Keratinocyte (primary cell): ENCODE results near the gene ANKHD1. TPM values are rescaled to one million over a fixed set of nuclear protein-coding genes. Genes with fewer than 3 reads are reported as not detected.

Experiments used
- DNase-seq: peaks from one replicate; pipeline ENCODE4 v3.0.0-alpha.2; 2011; ENCODE audit warnings: low read depth, missing footprints, low spot score
- FAIRE-seq: peaks from 2 replicates; lab custom pipeline; 2011; peaks lifted over from hg19 to GRCh38; lab: Jason Lieb, UNC
- H2AFZ ChIP-seq: 2 replicates; pipeline ENCODE4 v1.6.0; 2012; ENCODE audit warnings: low read length, control low read depth, inconsistent platforms; ENCODE audit not compliant: control insufficient read depth
- H3K27ac ChIP-seq: 2 replicates; pipeline ENCODE4 v1.5.1; 2011; ENCODE audit warnings: low read length; ENCODE audit not compliant: control insufficient read depth, insufficient read depth
- H3K27me3 ChIP-seq: 3 replicates; pipeline ENCODE4 v1.6.0; 2011; ENCODE audit warnings: low read length; ENCODE audit not compliant: control insufficient read depth, insufficient read depth; ENCODE audit errors: extremely low read depth
- H3K36me3 ChIP-seq, 2 experiments: 2 replicates in 1 of 2; 3 replicates in 1 of 2; pipeline ENCODE4 v1.5.1; 2011; ENCODE audit warnings: low read length in 2 of 2, mild to moderate bottlenecking in 1 of 2; ENCODE audit not compliant: control insufficient read depth in 2 of 2, insufficient read depth in 2 of 2; ENCODE audit errors: extremely low read depth in 1 of 2
- H3K4me1 ChIP-seq: 3 replicates; pipeline ENCODE4 v1.5.1; 2011; ENCODE audit warnings: low read length; ENCODE audit not compliant: control insufficient read depth, insufficient read depth; ENCODE audit errors: extremely low read depth
- H3K4me2 ChIP-seq: 3 replicates; pipeline ENCODE4 v1.6.0; 2011; ENCODE audit warnings: low read depth, low read length; ENCODE audit not compliant: control insufficient read depth, insufficient read depth; ENCODE audit errors: extremely low read depth
- H3K4me3 ChIP-seq, 3 experiments: fragments of 200-600 bp in 1 of 3; sonication (generic) in 1 of 3; 2 replicates in 2 of 3; 3 replicates in 1 of 3; pipeline ENCODE4 v1.5.1; 2011 to 2016; ENCODE audit warnings: low read length in 3 of 3, mild to moderate bottlenecking in 3 of 3, control low read depth in 2 of 3, inconsistent platforms in 1 of 3, low read depth in 1 of 3, mixed read lengths in 1 of 3, mixed run types in 1 of 3, moderate library complexity in 1 of 3; ENCODE audit not compliant: control insufficient read depth in 2 of 3, insufficient read depth in 2 of 3; ENCODE audit errors: extremely low read depth in 1 of 3
- H3K79me2 ChIP-seq: 2 replicates; pipeline ENCODE4 v1.6.0; 2012; ENCODE audit warnings: low read length; ENCODE audit not compliant: control insufficient read depth, insufficient read depth
- H3K9ac ChIP-seq: 3 replicates; pipeline ENCODE4 v1.6.0; 2011; ENCODE audit warnings: low read length; ENCODE audit not compliant: control insufficient read depth, insufficient read depth; ENCODE audit errors: extremely low read depth
- H3K9me1 ChIP-seq: 3 replicates; pipeline ENCODE4 v1.6.0; 2011; ENCODE audit warnings: low read length; ENCODE audit not compliant: control insufficient read depth, insufficient read depth; ENCODE audit errors: extremely low read depth
- H3K9me3 ChIP-seq: 2 replicates; pipeline ENCODE4 v1.5.1; 2012; ENCODE audit warnings: low read depth, low read length; ENCODE audit not compliant: control insufficient read depth
- H4K20me1 ChIP-seq: 3 replicates; pipeline ENCODE4 v1.6.0; 2011; ENCODE audit warnings: low read length; ENCODE audit not compliant: control insufficient read depth, insufficient read depth; ENCODE audit errors: extremely low read depth
- EZH2 ChIP-seq: IDR thresholded peaks from one replicate; pipeline ENCODE4 v1.6.1; 2012; ENCODE audit warnings: inconsistent platforms, mild to moderate bottlenecking, low read length, moderate library complexity
- dilution Hi-C: fragments of 300-500 bp; cut with MboI; formaldehyde crosslinking; loops from one replicate; pipeline ENCODE4 v1.7.0; 2020; ENCODE audit warnings: low sequenced_read_pairs; ENCODE audit not compliant: extremely low pct_ligation_motif_present
- polyA minus RNA-seq, 3 experiments: library from RNA; depleted of rRNA, polyadenylated mRNA; stranded (reverse); fragments of >200 nt; gene quantifications; 1 replicate in 1 of 3; 2 replicates in 1 of 3; 3 replicates in 1 of 3; pipeline ENCODE4 v1.2.3, GENCODE V29; 2011
- polyA plus RNA-seq, 5 experiments: library from polyadenylated mRNA; depleted of rRNA in 3 of 5; stranded (reverse) in 3 of 5; stranded (forward) in 1 of 5; unstranded in 1 of 5; fragments of >200 nt; gene quantifications; 1 replicate in 1 of 5; 2 replicates in 3 of 5; 3 replicates in 1 of 5; pipeline versions ENCODE4 v1.2.1 to v1.2.3, GENCODE V29; 2011 to 2012; ENCODE audit warnings: missing spikeins in 2 of 5, low read depth in 1 of 5, low replicate concordance in 1 of 5
- TF ChIP-seq, protein P1 (sequence below), 3 experiments: IDR thresholded peaks in 1 of 3; conservative IDR thresholded peaks in 1 of 3; optimal IDR thresholded peaks in 1 of 3; 2 replicates in 2 of 3; 3 replicates in 1 of 3; pipeline versions ENCODE3 to v1.5.1; 2011; ENCODE audit warnings: low read length in 3 of 3, mild to moderate bottlenecking in 3 of 3, moderate library complexity in 2 of 3, control low read depth in 1 of 3, inconsistent platforms in 1 of 3; ENCODE audit not compliant: insufficient read depth in 2 of 3; ENCODE audit errors: extremely low read depth in 1 of 3

Gene ANKHD1, protein sequence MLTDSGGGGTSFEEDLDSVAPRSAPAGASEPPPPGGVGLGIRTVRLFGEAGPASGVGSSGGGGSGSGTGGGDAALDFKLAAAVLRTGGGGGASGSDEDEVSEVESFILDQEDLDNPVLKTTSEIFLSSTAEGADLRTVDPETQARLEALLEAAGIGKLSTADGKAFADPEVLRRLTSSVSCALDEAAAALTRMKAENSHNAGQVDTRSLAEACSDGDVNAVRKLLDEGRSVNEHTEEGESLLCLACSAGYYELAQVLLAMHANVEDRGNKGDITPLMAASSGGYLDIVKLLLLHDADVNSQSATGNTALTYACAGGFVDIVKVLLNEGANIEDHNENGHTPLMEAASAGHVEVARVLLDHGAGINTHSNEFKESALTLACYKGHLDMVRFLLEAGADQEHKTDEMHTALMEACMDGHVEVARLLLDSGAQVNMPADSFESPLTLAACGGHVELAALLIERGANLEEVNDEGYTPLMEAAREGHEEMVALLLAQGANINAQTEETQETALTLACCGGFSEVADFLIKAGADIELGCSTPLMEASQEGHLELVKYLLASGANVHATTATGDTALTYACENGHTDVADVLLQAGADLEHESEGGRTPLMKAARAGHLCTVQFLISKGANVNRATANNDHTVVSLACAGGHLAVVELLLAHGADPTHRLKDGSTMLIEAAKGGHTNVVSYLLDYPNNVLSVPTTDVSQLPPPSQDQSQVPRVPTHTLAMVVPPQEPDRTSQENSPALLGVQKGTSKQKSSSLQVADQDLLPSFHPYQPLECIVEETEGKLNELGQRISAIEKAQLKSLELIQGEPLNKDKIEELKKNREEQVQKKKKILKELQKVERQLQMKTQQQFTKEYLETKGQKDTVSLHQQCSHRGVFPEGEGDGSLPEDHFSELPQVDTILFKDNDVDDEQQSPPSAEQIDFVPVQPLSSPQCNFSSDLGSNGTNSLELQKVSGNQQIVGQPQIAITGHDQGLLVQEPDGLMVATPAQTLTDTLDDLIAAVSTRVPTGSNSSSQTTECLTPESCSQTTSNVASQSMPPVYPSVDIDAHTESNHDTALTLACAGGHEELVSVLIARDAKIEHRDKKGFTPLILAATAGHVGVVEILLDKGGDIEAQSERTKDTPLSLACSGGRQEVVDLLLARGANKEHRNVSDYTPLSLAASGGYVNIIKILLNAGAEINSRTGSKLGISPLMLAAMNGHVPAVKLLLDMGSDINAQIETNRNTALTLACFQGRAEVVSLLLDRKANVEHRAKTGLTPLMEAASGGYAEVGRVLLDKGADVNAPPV (N-terminal part only)
- 39.5 to 65.9 TPM (median 54.3 TPM) in 3 replicates for polyA plus RNA-seq
- polyA plus RNA-seq (2011; ENCODE audit: low read depth): 179 TPM
- 20.3 and 36.1 TPM in 2 replicates for polyA plus RNA-seq (2011; cell fraction: cytosol; rRNA removed)
- 95.3 and 112 TPM in 2 replicates for polyA plus RNA-seq (2011; cell fraction: nucleus; rRNA removed)
- 40.4 and 64.5 TPM in 2 replicates for polyA plus RNA-seq (2012; ENCODE audit: low replicate concordance)
- 59.5 to 110 TPM (median 78.3 TPM) in 3 replicates for polyA minus RNA-seq
- 22.4 TPM for polyA minus RNA-seq (2011; cell fraction: cytosol; rRNA and poly(A)+ RNA removed)
- polyA minus RNA-seq (2011; cell fraction: nucleus; rRNA and poly(A)+ RNA removed): 82.0 and 150 TPM in 2 replicates

- dilution Hi-C loops: no loop called here
- peak within 1 kb of the TSS; percentile 94 for H3K9ac ChIP-seq
- peak within 1 kb of the TSS; percentile 79 for H3K4me2 ChIP-seq
- DNase-seq: peak; percentile 97
- H3K4me1 ChIP-seq: peaks cover 29% of the 10 kb centered on the region
- no peaks in the 10 kb centered on the region for H3K36me3 ChIP-seq
- H3K9me1 ChIP-seq: no peaks in the 10 kb centered on the region
- peak within 1 kb of the TSS; percentile 100 for H2AFZ ChIP-seq
- no peaks in the 10 kb centered on the region for H3K9me3 ChIP-seq
- H4K20me1 ChIP-seq: peaks cover 8% of the 10 kb centered on the region
- no peaks in the 10 kb centered on the region for H3K27me3 ChIP-seq
- TF ChIP-seq, protein P1, sequence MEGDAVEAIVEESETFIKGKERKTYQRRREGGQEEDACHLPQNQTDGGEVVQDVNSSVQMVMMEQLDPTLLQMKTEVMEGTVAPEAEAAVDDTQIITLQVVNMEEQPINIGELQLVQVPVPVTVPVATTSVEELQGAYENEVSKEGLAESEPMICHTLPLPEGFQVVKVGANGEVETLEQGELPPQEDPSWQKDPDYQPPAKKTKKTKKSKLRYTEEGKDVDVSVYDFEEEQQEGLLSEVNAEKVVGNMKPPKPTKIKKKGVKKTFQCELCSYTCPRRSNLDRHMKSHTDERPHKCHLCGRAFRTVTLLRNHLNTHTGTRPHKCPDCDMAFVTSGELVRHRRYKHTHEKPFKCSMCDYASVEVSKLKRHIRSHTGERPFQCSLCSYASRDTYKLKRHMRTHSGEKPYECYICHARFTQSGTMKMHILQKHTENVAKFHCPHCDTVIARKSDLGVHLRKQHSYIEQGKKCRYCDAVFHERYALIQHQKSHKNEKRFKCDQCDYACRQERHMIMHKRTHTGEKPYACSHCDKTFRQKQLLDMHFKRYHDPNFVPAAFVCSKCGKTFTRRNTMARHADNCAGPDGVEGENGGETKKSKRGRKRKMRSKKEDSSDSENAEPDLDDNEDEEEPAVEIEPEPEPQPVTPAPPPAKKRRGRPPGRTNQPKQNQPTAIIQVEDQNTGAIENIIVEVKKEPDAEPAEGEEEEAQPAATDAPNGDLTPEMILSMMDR (optimal IDR thresholded peaks at IDR 0.05 in 1 of 3, IDR thresholded peaks at IDR 0.05 in 1 of 3, conservative IDR thresholded peaks at IDR 0.05 in 1 of 3; ENCODE audit: extremely low read depth in 1 of 3, insufficient read depth in 2 of 3, low read length in 3 of 3): no peak
- TF ChIP-seq EZH2: no peak
- H3K27ac ChIP-seq: peak within 1 kb of the TSS; percentile 87
- FAIRE-seq: peak; percentile 73
- peak within 1 kb of the TSS; percentile 94 to 99 (median 99) for H3K4me3 ChIP-seq
- peaks cover 50% of the 10 kb centered on the region for H3K79me2 ChIP-seq
These were observed at the start of gene ANKHD1 for GRCh38 chr5:140401362-140402257. TSS of gene ANKHD1 (plus strand) at chr5:140401833. CDS start at chr5:140401968, 135 bp downstream.
